Choroid plexus epithelial cell (primary cell): ENCODE data around the gene TBXAS1.

Experiments
- DNase-seq: peaks from one replicate; pipeline ENCODE4 v3.0.0-alpha.2; 2010; ENCODE audit warnings: low read depth
- H3K4me3 ChIP-seq: 2 replicates; pipeline ENCODE4 v1.5.1; 2011; ENCODE audit warnings: low read depth, mild to moderate bottlenecking, control low read depth, low read length, moderate library complexity
- TF ChIP-seq, protein P1 (sequence below): conservative IDR thresholded peaks from 2 replicates; pipeline ENCODE4 v1.5.1; 2011; ENCODE audit warnings: low read depth, mild to moderate bottlenecking, control low read depth, inconsistent platforms, low read length, moderate library complexity

The TBXAS1 gene

GRCh38 chr7:140005754-140006503 is 176.9 kb downstream of the TBXAS1 start:
- peak; percentile 50 for DNase-seq
- no peak overlapping the region for H3K4me3 ChIP-seq
- TF ChIP-seq, protein P1, sequence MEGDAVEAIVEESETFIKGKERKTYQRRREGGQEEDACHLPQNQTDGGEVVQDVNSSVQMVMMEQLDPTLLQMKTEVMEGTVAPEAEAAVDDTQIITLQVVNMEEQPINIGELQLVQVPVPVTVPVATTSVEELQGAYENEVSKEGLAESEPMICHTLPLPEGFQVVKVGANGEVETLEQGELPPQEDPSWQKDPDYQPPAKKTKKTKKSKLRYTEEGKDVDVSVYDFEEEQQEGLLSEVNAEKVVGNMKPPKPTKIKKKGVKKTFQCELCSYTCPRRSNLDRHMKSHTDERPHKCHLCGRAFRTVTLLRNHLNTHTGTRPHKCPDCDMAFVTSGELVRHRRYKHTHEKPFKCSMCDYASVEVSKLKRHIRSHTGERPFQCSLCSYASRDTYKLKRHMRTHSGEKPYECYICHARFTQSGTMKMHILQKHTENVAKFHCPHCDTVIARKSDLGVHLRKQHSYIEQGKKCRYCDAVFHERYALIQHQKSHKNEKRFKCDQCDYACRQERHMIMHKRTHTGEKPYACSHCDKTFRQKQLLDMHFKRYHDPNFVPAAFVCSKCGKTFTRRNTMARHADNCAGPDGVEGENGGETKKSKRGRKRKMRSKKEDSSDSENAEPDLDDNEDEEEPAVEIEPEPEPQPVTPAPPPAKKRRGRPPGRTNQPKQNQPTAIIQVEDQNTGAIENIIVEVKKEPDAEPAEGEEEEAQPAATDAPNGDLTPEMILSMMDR: peak; percentile 72

DNA sequence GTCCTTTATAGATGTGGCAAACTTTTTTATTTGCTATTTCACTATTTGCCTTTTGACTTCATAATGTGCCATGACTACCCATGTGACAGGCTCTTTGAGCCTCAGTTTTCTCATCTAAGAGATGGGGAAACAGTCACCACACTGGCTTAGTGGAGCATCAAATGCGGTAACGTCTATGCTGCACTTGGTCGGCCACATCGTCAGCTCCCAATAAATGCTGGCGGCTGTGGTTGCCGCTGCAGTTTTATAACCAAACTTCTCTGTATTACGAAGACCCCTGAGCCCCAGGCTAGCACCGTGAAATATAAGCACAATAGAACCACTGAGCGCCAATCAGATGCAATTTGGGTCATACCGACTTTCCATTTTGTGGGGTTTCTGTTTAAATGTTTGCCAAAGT is 177.5 kb downstream of the TBXAS1 start:
- TF ChIP-seq, protein P1: no peak
- H3K4me3 ChIP-seq: no peak overlapping the region
- no peak for DNase-seq

- TF ChIP-seq, protein P1: no peak
- H3K4me3 ChIP-seq: no peak overlapping the region
- DNase-seq: no peak
Observed at GRCh38 chr7:140007051-140007690, 178.1 kb downstream of the TBXAS1 start.

- TF ChIP-seq, protein P1: no peak
- DNase-seq: no peak
- no peak overlapping the region for H3K4me3 ChIP-seq
Observed at GRCh38 chr7:140008755-140009610, 179.9 kb downstream of the TBXAS1 start.

DNA sequence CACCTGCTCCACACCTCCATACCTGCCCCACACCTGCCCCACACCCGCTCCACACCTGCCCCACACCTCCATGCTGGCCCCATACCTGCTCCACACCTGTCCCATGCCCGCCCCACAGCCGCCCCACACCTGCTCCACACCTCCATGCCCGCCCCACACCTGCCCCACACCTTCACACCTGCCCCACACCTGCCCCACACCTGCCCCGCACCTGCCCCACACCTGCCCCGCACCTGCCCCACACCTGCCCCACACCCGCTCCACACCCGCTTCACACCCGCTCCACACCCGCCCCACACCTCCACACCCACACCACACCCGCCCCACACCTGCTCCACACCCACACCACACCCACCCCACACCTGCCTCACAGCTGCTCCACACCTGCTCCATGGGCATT is 180.7 kb downstream of the TBXAS1 start:
- no peak for DNase-seq
- TF ChIP-seq, protein P1: no peak
- no peak overlapping the region for H3K4me3 ChIP-seq

- TF ChIP-seq, protein P1: no peak
- no peak for DNase-seq
- no peak overlapping the region for H3K4me3 ChIP-seq
Observed at GRCh38 chr7:140010194-140010895, 181.3 kb downstream of the TBXAS1 start.
